Rectal smooth muscle tissue (tissue), 1 donor: ENCODE data around the gene RHOBTB1.
A peak's percentile ranks its signal among the peaks of the same experiment; 100 is the strongest.

ENCODE experiments used
- H3K27ac ChIP-seq: one replicate; pipeline ENCODE4 v1.7.0; 2013; ENCODE audit warnings: low read depth, low read length, inconsistent platforms
- H3K27me3 ChIP-seq: one replicate; pipeline ENCODE4 v1.7.0; 2013; ENCODE audit warnings: low read length; ENCODE audit not compliant: control insufficient read depth, insufficient read depth
- H3K36me3 ChIP-seq: one replicate; pipeline ENCODE4 v1.7.0; 2013; ENCODE audit warnings: low read length; ENCODE audit not compliant: control insufficient read depth, insufficient read depth
- H3K4me1 ChIP-seq: one replicate; pipeline ENCODE4 v1.7.0; 2013; ENCODE audit warnings: low read length; ENCODE audit not compliant: control insufficient read depth, insufficient read depth
- H3K4me3 ChIP-seq: one replicate; pipeline ENCODE4 v1.7.0; 2013; ENCODE audit warnings: low read length
- H3K9ac ChIP-seq: one replicate; pipeline ENCODE4 v1.7.0; 2013; ENCODE audit warnings: low read length

RHOBTB1 gene

GRCh38 chr10:60944058-60944909 lies at the start of gene RHOBTB1:
RHOBTB1 (minus strand) TSS chr10:60944185; CDS start chr10:60911542, 32,643 bp downstream.
- H3K27me3 ChIP-seq = no peaks in the 10 kb centered on the region
- peaks cover 12% of the 10 kb centered on the region for H3K4me1 ChIP-seq
- H3K36me3 ChIP-seq = no peaks in the 10 kb centered on the region
- peak within 1 kb of the TSS; percentile 81 for H3K4me3 ChIP-seq
- peak within 1 kb of the TSS; percentile 95 for H3K27ac ChIP-seq
- peak within 1 kb of the TSS; percentile 93 for H3K9ac ChIP-seq

GRCh38 chr10:60992636-60993035 lies 48.7 kb upstream of the RHOBTB1 start:
- Histone ChIP-seq H3K27ac (no peak overlapping the region), H3K9ac (no peak overlapping the region), H3K4me1 (no peaks in the 10 kb centered on the region)

GRCh38 chr10:60990663-60991062 lies 46.7 kb upstream of the RHOBTB1 start:
- Histone ChIP-seq H3K27me3 (no peaks in the 10 kb centered on the region), H3K9ac (no peak overlapping the region)

More at GRCh38 chr10:60992636-60993035, 48.7 kb upstream of the RHOBTB1 start:
- Histone ChIP-seq H3K36me3 (no peaks in the 10 kb centered on the region), H3K27me3 (no peaks in the 10 kb centered on the region), H3K4me3 (no peak overlapping the region)

GRCh38 chr10:60989400-60989876 lies 45.5 kb upstream of the RHOBTB1 start:
- H3K9ac ChIP-seq = no peak overlapping the region
- H3K4me1 ChIP-seq = no peaks in the 10 kb centered on the region
- no peak overlapping the region for H3K4me3 ChIP-seq
- no peaks in the 10 kb centered on the region for H3K27me3 ChIP-seq
- H3K36me3 ChIP-seq = no peaks in the 10 kb centered on the region
- H3K27ac ChIP-seq = no peak overlapping the region

More at GRCh38 chr10:60990663-60991062, 46.7 kb upstream of the RHOBTB1 start:
- H3K4me3 ChIP-seq = no peak overlapping the region
- H3K36me3 ChIP-seq = no peaks in the 10 kb centered on the region
- H3K27ac ChIP-seq = no peak overlapping the region
- no peaks in the 10 kb centered on the region for H3K4me1 ChIP-seq

GRCh38 chr10:60986791-60987190 lies 42.8 kb upstream of the RHOBTB1 start:
- H3K4me1 ChIP-seq = no peaks in the 10 kb centered on the region
- H3K27me3 ChIP-seq = no peaks in the 10 kb centered on the region
- H3K27ac ChIP-seq = no peak overlapping the region
- no peak overlapping the region for H3K9ac ChIP-seq
- no peak overlapping the region for H3K4me3 ChIP-seq
- no peaks in the 10 kb centered on the region for H3K36me3 ChIP-seq

GRCh38 chr10:60985951-60986350 lies 42.0 kb upstream of the RHOBTB1 start:
- no peak overlapping the region for H3K9ac ChIP-seq
- no peaks in the 10 kb centered on the region for H3K27me3 ChIP-seq
- no peaks in the 10 kb centered on the region for H3K4me1 ChIP-seq
- H3K36me3 ChIP-seq = no peaks in the 10 kb centered on the region
- H3K4me3 ChIP-seq = no peak overlapping the region
- no peak overlapping the region for H3K27ac ChIP-seq

- Histone ChIP-seq H3K27me3 (no peaks in the 10 kb centered on the region), H3K9ac (no peak overlapping the region), H3K4me1 (no peaks in the 10 kb centered on the region), H3K36me3 (no peaks in the 10 kb centered on the region), H3K27ac (no peak overlapping the region), H3K4me3 (no peak overlapping the region)
These were observed 37.0 kb upstream of the RHOBTB1 start for GRCh38 chr10:60980997-60981396.

GRCh38 chr10:60979667-60980104 lies 35.7 kb upstream of the RHOBTB1 start:
- H3K9ac ChIP-seq = no peak overlapping the region
- H3K36me3 ChIP-seq = no peaks in the 10 kb centered on the region
- no peaks in the 10 kb centered on the region for H3K27me3 ChIP-seq
- H3K4me3 ChIP-seq = no peak overlapping the region
- H3K27ac ChIP-seq = no peak overlapping the region
- no peaks in the 10 kb centered on the region for H3K4me1 ChIP-seq

- H3K4me1 ChIP-seq = no peaks in the 10 kb centered on the region
- H3K4me3 ChIP-seq = no peak overlapping the region
- H3K27ac ChIP-seq = no peak overlapping the region
- no peaks in the 10 kb centered on the region for H3K36me3 ChIP-seq
- H3K27me3 ChIP-seq = no peaks in the 10 kb centered on the region
- no peak overlapping the region for H3K9ac ChIP-seq
These were observed 34.5 kb upstream of the RHOBTB1 start for GRCh38 chr10:60978287-60979115.

- H3K9ac ChIP-seq = no peak overlapping the region
- H3K27ac ChIP-seq = no peak overlapping the region
- H3K36me3 ChIP-seq = no peaks in the 10 kb centered on the region
- no peaks in the 10 kb centered on the region for H3K4me1 ChIP-seq
- H3K27me3 ChIP-seq = no peaks in the 10 kb centered on the region
- H3K4me3 ChIP-seq = no peak overlapping the region
These were observed 33.5 kb upstream of the RHOBTB1 start for GRCh38 chr10:60977161-60978122.

GRCh38 chr10:60976687-60977086 lies 32.7 kb upstream of the RHOBTB1 start:
- no peaks in the 10 kb centered on the region for H3K27me3 ChIP-seq
- no peaks in the 10 kb centered on the region for H3K36me3 ChIP-seq
- H3K9ac ChIP-seq = no peak overlapping the region
- no peak overlapping the region for H3K4me3 ChIP-seq
- H3K4me1 ChIP-seq = no peaks in the 10 kb centered on the region
- no peak overlapping the region for H3K27ac ChIP-seq
